PC-9 (cell line): ENCODE measurements around the gene LZTS2.

Experiments
- EZH2 ChIP-seq: fragments of 200-600 bp; sonication (generic); IDR thresholded peaks from 2 replicates; pipeline ENCODE4 v1.8.0; 2017; ENCODE audit warnings: antibody characterized with exemption, low read depth
- TF ChIP-seq, protein P1 (sequence below): fragments of 200-600 bp; sonication (generic); conservative IDR thresholded peaks from 2 replicates; pipeline ENCODE4 v1.6.1; 2017; ENCODE audit warnings: mixed run types, antibody characterized with exemption, mild to moderate bottlenecking, moderate library complexity

DNA sequence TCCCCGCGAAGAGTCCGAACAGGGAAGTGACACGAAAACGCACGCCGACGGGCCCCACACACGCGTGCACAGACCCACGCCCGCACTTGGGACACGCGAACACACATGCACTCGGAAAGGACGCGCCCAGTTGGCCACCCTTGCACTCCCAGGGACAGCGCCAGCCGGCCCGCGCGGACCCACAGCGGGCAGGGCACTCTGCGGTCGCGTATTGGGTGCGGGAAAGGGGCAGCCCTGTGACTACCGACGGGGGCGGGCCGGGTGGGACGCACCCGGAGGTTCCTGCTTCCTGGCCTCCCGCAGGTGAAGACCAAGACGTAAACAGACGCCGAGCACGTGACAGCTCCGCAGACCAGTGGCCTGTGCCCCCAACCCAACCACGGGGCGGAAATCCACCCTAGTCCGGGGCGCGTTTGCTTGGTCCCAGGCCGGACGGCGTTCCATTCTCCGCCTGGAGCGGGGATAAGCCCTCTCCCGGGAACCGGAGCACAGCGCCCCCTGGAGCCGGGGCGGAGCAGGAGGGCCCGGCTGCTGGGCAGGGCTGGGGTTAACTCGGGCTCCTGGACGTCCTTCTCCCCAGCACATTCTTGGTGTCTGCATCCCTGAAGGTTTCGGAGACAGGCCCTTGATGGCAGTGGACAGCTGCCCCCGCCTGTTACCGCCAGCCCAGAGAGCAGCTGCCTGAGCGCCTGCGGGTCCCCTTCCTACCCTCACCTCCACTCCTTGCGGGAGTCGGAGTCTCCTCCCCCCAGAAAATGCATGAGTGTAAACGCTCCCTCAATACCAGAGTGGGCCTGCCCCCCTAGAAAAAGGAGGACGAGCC is 2.0 kb upstream of the LZTS2 start:
- TF ChIP-seq, protein P1, sequence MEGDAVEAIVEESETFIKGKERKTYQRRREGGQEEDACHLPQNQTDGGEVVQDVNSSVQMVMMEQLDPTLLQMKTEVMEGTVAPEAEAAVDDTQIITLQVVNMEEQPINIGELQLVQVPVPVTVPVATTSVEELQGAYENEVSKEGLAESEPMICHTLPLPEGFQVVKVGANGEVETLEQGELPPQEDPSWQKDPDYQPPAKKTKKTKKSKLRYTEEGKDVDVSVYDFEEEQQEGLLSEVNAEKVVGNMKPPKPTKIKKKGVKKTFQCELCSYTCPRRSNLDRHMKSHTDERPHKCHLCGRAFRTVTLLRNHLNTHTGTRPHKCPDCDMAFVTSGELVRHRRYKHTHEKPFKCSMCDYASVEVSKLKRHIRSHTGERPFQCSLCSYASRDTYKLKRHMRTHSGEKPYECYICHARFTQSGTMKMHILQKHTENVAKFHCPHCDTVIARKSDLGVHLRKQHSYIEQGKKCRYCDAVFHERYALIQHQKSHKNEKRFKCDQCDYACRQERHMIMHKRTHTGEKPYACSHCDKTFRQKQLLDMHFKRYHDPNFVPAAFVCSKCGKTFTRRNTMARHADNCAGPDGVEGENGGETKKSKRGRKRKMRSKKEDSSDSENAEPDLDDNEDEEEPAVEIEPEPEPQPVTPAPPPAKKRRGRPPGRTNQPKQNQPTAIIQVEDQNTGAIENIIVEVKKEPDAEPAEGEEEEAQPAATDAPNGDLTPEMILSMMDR: peak; percentile 84
- no peak for TF ChIP-seq EZH2
